GM21723 (cell line): ENCODE data around the gene AK4.

Source experiments
- ATAC-seq: cut with Tn5 transposase; IDR thresholded peaks from one replicate; pipeline ENCODE4 v1.9.1; 2021; ENCODE audit warnings: mild to moderate bottlenecking, moderate library complexity; ENCODE audit not compliant: unreplicated experiment

Gene AK4

DNA sequence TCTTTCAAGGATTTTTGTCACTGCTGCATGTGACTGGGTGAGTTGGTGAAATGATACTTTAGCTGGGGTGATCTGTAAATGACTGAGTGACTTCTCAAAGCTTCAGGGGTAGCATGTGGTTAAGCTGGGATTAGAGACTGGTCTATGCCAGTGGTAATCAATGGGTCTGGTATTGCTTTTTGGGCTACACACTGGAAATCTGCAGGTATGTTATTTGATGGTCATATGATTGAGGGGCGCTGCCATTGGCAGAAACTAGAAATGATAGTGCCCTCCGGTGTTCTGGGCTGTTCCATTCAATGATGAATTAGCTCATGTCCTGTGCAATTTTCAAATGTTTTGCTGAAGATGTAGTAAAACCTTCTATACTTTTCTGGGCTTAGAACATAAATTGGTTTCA lies 121.6 kb downstream of the AK4 start:
- no peak for ATAC-seq

DNA sequence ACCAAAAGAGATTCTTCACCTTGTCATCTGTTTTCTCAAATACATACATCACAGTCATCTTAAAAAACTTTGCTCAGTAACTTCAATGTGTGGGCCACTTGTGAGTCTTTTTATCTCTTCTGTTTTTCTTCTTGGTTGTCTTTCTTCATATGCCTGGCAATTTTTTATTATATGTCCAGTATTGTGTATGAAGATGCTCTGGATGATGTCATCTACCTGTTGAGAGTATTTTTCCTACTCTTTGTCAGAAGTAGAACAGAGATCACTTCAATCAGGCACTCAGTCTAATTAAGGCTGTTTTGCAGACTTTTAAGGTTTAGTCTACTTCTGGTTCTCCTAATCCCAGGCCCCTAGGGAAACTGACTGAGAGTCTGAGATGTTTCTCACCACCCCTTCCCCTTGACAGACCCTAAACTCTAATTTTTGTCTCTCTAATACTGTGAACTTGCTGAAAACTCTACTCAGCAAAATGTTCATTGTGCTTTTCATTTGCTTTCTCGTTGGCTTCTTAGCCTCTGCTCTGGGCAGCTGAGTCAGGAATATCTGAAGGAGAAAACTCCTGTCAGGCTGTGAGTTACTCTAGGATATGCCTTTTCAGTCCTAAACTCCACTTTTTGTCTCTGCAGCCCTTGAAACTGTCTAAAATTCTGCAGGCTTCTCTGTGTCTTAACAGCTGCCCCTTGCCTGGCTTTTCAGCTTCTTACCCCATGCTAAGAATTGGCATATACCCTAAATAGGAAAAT lies 128.4 kb downstream of the AK4 start:
- no peak for ATAC-seq

DNA sequence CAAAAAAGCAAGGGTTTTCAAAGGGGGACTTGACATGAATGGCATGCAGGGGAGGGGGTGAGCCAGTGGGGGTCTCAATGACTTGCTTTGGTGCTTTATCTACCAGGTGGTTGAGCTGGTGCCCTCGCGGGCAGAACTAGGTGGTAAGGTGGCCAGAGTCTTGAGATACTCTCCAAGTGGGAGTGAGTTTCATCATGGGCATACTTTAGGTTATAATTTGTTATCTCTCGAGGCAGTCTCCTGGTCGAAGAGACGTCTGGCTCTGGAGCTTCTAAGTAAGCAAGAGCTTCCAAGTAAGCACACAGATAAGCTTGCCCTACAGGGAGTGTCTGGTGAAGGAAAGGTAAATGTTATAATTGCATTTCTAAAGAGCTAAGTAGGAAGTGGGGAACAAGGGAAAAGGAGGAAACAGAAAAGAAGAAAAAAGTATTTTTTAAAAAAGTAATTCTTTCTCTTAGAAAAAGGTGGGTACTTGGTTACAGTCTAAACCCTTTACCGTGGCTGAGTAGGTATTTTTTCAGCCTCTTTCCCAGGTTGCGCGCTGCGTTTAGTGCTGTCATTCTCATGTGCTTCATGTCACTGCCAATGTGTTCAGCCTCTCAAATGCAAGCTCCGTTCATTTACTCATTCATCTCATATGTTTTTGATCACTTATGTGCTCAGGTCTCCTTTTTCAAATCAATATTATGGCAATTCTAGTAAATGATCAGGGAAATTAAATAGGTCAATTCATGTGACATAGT lies 129.8 kb downstream of the AK4 start:
- no peak for ATAC-seq

DNA sequence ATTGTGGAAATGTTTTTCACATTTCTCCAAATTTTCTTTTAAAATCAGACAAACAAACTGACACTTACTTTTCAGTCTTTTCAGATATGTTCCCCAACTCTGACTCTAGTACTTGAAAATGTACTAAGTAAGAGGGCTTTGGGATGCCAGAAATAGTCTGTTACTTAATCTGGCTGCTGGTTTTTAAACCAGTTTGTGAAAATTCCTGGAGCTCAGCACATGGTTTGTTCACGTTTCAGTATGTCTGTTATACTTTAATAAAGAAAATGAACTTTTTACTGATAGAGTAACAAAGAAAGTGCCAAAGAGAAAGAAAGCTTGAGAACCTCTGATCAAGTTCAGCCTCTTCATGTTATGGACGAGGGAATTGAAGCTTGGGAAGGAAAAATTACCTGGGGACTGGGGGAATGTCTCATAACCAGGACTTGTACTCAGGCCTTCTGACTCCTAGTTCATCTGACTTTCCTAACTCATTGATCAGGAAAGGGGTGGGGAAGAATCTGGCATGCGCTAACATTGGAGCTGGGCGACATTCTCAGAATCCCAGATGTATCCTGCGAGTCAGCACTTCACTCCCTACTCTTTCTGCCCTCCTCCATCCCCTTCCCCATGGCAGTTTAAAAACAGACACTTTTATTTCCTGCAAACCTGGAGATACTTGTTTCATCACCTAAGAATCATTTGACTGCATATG lies 130.5 kb downstream of the AK4 start:
- ATAC-seq: no peak

DNA sequence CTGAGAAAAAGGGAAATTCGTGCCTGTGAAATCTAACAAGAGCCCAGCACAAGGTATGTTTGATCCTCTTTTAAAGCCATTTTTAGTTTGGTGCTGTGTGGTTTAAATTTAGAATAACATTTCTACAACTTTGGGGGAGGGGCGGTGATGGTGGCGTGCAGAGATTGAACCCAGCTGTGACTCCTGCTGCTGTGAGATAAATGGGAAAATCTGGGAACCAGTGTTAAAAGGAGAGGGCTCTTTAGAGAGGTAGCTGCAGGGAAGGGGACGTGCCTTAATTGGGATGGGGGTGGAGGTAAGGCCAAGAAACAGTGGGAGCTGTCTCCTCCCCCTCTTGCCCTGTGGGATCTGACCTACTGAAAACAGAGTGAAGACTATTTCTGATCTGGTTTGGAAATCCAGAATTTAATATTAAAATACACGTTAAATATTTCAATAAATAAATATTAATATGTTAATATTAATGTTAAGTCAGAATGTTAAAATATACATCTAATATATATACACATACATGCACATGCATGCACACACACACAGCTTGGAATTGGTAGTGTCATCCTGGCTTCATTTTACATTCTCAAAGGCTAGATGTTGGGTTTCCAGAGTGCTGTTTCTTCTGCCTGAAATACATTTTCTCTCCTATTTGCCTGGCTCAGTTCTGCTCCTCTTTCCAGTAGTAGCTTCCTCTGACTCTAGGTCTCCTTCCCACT lies 131.2 kb downstream of the AK4 start:
- ATAC-seq: no peak
